HCT116 (cell line): ENCODE data around the gene WDR20. TPM values are rescaled to one million over a fixed set of nuclear protein-coding genes. Genes with fewer than 3 reads are reported as not detected.

Source experiments
- ATAC-seq: fragments of 200-7000 bp; cut with Tn5 transposase; 2 replicates; pipeline ENCODE4 v1.9.1; 2020; ENCODE audit warnings: mild to moderate bottlenecking, moderate library complexity
- BruUV-seq: library from RNA; stranded (reverse); fragments of 400-500 nt; replicated peaks from 2 replicates; lab custom pipeline; 2021; lab: Mats Ljungman, UMichigan
- CTCF ChIA-PET: fragments of 300-600 bp; sonication (Branson Sonifier 250); formaldehyde crosslinking; loops from one replicate; lab custom pipeline; 2021; ENCODE audit warnings: antibody characterized with exemption; lab: Charles Lee
- POLR2A ChIA-PET: fragments of 300-600, 350-600 bp; sonication (Branson Sonifier 250); formaldehyde crosslinking; loops from one replicate; lab custom pipeline; 2021; ENCODE audit warnings: antibody characterized with exemption; lab: Charles Lee
- RAD21 ChIA-PET, 2 experiments: fragments of 300-600 bp; sonication (Branson Sonifier 250); formaldehyde crosslinking; loops; one replicate each; lab custom pipeline; 2023; ENCODE audit warnings: low total read pairs in 2 of 2; ENCODE audit not compliant: uncharacterized antibody in 2 of 2, unreplicated experiment in 2 of 2, low non-redundant PET in 1 of 2; lab: Charles Lee
- DNase-seq: peaks from one replicate; pipeline ENCODE4 v3.0.0-alpha.2; 2010; ENCODE audit warnings: low read depth, low spot score
- H2AFZ ChIP-seq: fragments of 200-600 bp; shearing (Covaris generic), sonication (generic); 2 replicates; pipeline ENCODE4 v1.6.1; 2017; ENCODE audit warnings: low read depth, mixed run types, mixed read lengths, antibody characterized with exemption, low read length; ENCODE audit not compliant: poor library complexity, severe bottlenecking
- H3K27ac ChIP-seq: 2 replicates; pipeline ENCODE4 v1.5.1; 2012; ENCODE audit warnings: low read depth, low read length
- H3K27me3 ChIP-seq: fragments of 200-600 bp; sonication (generic); 2 replicates; pipeline ENCODE4 v1.6.1; 2016; ENCODE audit warnings: mixed run types, low read length, mixed read lengths; ENCODE audit not compliant: insufficient read depth
- H3K36me3 ChIP-seq, 2 experiments: fragments of 200-500 bp in 1 of 2; fragments of 200-600 bp in 1 of 2; sonication (Bioruptor generic) in 1 of 2; sonication (generic) in 1 of 2; 2 replicates each; pipeline versions ENCODE4 v1.5.1 to v1.6.1; 2014 to 2016; ENCODE audit warnings: low read length in 2 of 2, inconsistent platforms in 1 of 2, mixed read lengths in 1 of 2, mixed run types in 1 of 2; ENCODE audit not compliant: insufficient read depth in 2 of 2, control insufficient read depth in 1 of 2
- H3K4me1 ChIP-seq, 2 experiments: fragments of 200-600 bp in 1 of 2; sonication (generic) in 1 of 2; 2 replicates each; pipeline versions ENCODE4 v1.5.1 to v1.6.1; 2012 to 2017; ENCODE audit warnings: low read length in 2 of 2, inconsistent platforms in 1 of 2, mild to moderate bottlenecking in 1 of 2, mixed read lengths in 1 of 2, mixed run types in 1 of 2, moderate library complexity in 1 of 2; ENCODE audit not compliant: insufficient read depth in 2 of 2, control insufficient read depth in 1 of 2
- H3K4me2 ChIP-seq: fragments of 200-600 bp; sonication (generic); 2 replicates; pipeline ENCODE4 v1.6.1; 2017; ENCODE audit warnings: mixed run types, low read length, mixed read lengths
- H3K4me3 ChIP-seq, 2 experiments: fragments of 200-600 bp in 1 of 2; sonication (generic) in 1 of 2; replicated peaks in 1 of 2; 2 replicates each; pipeline ENCODE4 v1.5.1; 2011 to 2016; ENCODE audit warnings: low read length in 2 of 2, control low read depth in 1 of 2, low read depth in 1 of 2, mild to moderate bottlenecking in 1 of 2, mixed read lengths in 1 of 2, mixed run types in 1 of 2
- H3K79me2 ChIP-seq: fragments of 200-600 bp; sonication (generic); 2 replicates; pipeline ENCODE4 v1.6.1; 2017; ENCODE audit warnings: mild to moderate bottlenecking, mixed run types, low read length, moderate library complexity, mixed read lengths; ENCODE audit not compliant: insufficient read depth
- H3K9ac ChIP-seq: fragments of 200-600 bp; sonication (generic); 2 replicates; pipeline ENCODE4 v1.6.1; 2016; ENCODE audit warnings: low read length, mixed read lengths
- H3K9me2 ChIP-seq: fragments of 200-600 bp; sonication (generic), shearing (Covaris generic); 2 replicates; pipeline ENCODE4 v1.6.1; 2017; ENCODE audit warnings: mixed run types, mild to moderate bottlenecking, moderate library complexity; ENCODE audit not compliant: insufficient read depth
- H3K9me3 ChIP-seq, 2 experiments: fragments of 200-500 bp in 1 of 2; fragments of 200-600 bp in 1 of 2; sonication (Bioruptor generic) in 1 of 2; sonication (generic) in 1 of 2; 2 replicates each; pipeline ENCODE4 v1.6.1; 2014 to 2017; ENCODE audit warnings: low read length in 2 of 2, mixed read lengths in 2 of 2, inconsistent platforms in 1 of 2, low read depth in 1 of 2, mild to moderate bottlenecking in 1 of 2, mixed run types in 1 of 2, moderate library complexity in 1 of 2; ENCODE audit not compliant: control insufficient read depth in 1 of 2, insufficient read depth in 1 of 2
- H4K20me1 ChIP-seq: fragments of 200-600 bp; sonication (generic), shearing (Covaris generic); 2 replicates; pipeline ENCODE4 v1.6.1; 2017; ENCODE audit warnings: mixed run types, mild to moderate bottlenecking, moderate library complexity; ENCODE audit not compliant: insufficient read depth
- CTCF ChIP-seq, 3 experiments: fragments of 200-600 bp in 1 of 3; sonication (generic) in 1 of 3; IDR thresholded peaks in 2 of 3; conservative IDR thresholded peaks in 1 of 3; 2 replicates each; pipeline ENCODE4 v1.5.1; 2012 to 2017; ENCODE audit warnings: low read depth in 2 of 3, low read length in 2 of 3, antibody characterized with exemption in 1 of 3, borderline replicate concordance in 1 of 3, control low read depth in 1 of 3, mild to moderate bottlenecking in 1 of 3, mixed read lengths in 1 of 3, mixed run types in 1 of 3, moderate library complexity in 1 of 3; ENCODE audit not compliant: insufficient read depth in 1 of 3
- ELF1 ChIP-seq: IDR thresholded peaks from 2 replicates; pipeline ENCODE4 v1.6.1; 2012; ENCODE audit warnings: low read depth, borderline replicate concordance
- JUND ChIP-seq: IDR thresholded peaks from 2 replicates; pipeline ENCODE4 v1.6.1; 2012
- RAD21 ChIP-seq: IDR thresholded peaks from 2 replicates; pipeline ENCODE4 v1.6.1; 2012; ENCODE audit warnings: low read depth, mild to moderate bottlenecking
- SIN3A ChIP-seq: IDR thresholded peaks from 2 replicates; pipeline ENCODE4 v1.6.1; 2012; ENCODE audit warnings: low read depth
- SP1 ChIP-seq: IDR thresholded peaks from 2 replicates; pipeline ENCODE4 v1.6.1; 2012; ENCODE audit warnings: low read depth
- YY1 ChIP-seq: IDR thresholded peaks from 2 replicates; pipeline ENCODE4 v1.6.1; 2011; ENCODE audit warnings: low read length, low read depth, moderate library complexity, mild to moderate bottlenecking; ENCODE audit not compliant: insufficient replicate concordance; ENCODE audit errors: extremely low read depth
- ZFX ChIP-seq: fragments of 450-650 bp; IDR thresholded peaks from 2 replicates; pipeline ENCODE4 v1.6.1; 2017
- intact Hi-C: fragments of 100-400 bp; cut with micrococcal nuclease; formaldehyde crosslinking; loops from 2 replicates; pipeline ENCODE4 v1.10.0; 2022
- total RNA-seq: library from RNA; stranded (reverse); gene quantifications from one replicate; pipeline ENCODE4 v1.2.1, GENCODE V29; 2021; ENCODE audit not compliant: unreplicated experiment

The WDR20 gene
- total RNA-seq, 1 experiment from 2014 or later: 21.1 TPM

DNA sequence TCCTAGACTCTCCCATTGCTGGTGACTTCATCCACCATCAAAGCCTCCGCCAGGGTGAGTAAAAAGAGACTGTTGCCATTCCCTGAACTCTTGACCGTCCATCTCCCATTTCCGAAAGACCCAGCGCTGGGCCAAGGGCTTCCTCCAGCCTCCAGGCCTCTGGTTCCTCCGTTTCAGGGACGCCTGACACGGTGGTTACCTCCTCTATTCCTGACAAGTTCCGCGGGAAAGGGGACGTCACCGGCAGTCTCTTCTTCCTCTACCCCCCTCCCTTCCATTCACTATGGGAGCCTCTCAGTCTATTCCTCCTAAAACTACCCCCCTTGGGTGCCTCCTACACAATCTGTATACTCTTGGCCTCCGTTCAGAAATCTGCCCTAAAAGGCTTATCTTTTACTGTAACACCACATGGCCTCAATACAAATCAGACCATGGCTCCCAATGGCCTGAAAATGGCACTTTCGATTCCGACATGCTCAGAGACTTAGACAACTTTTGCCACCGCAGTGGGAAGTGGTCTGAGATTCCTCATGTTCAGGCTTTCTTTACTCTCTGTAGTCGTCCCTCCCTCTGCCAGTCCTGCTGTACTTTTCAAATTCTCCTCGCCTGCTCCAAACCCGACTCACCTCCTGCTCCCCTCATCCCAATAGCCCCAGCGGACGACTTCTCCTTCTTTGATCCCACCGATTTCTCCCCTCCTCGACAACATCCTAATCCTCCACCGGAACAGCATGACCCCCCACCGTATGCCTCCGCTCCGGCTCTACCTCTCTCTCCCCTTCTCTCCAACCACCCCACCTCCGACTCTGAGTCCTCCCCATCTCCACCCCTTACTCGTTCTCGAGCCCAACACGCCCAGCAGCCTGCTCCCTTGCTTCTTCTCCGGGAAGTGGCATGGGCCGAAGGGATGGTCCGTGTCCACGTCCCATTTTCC, 94.9 kb downstream of the WDR20 start:
- no peaks in the 10 kb centered on the region for H3K27me3 ChIP-seq
- no peak overlapping the region for H3K27ac ChIP-seq
- no peaks in the 10 kb centered on the region for H3K9me3 ChIP-seq
- peaks cover 0 to 9% of the 10 kb centered on the region in 2 experiments; a peak in 2 of 4 replicates for H3K4me1 ChIP-seq
- intact Hi-C loops: loop anchor here (1.0 kb wide), 1 partner anchor 80 kb away; no protein-coding TSS in a partner anchor
- no peak for TF ChIP-seq RAD21
- TF ChIP-seq YY1: no peak
- TF ChIP-seq SP1: no peak
- TF ChIP-seq ELF1: no peak
- no peak for TF ChIP-seq SIN3A
- TF ChIP-seq ZFX: no peak
- no peak for TF ChIP-seq JUND
- TF ChIP-seq CTCF (IDR thresholded peaks at IDR 0.05 in 2 of 3, conservative IDR thresholded peaks at IDR 0.05 in 1 of 3; ENCODE audit: borderline replicate concordance in 1 of 3, insufficient read depth in 1 of 3, low read depth in 2 of 3, low read length in 2 of 3): no peak
- TF ChIP-seq, all 23 proteins: peak for 0
- Histone ChIP-seq H3K79me2 (no peaks in the 10 kb centered on the region), H3K4me2 (peak overlapping the region; percentile 15; the same call in 1 of the 2 replicates), H4K20me1 (no peaks in the 10 kb centered on the region), H3K9ac (no peak overlapping the region), H3K36me3 (no peaks in the 10 kb centered on the region), H3K4me3 (no peak overlapping the region), H3K9me2 (no peaks in the 10 kb centered on the region), H2AFZ (no peak overlapping the region)
- DNase-seq (no peak), ATAC-seq (peak; percentile 18; the same call in 1 of the 2 replicates)
- ChIA-PET POLR2A (no interaction called here), CTCF (interaction anchor here (0.6 kb wide), 1 partner anchor 72 kb away, joined by 3 read pairs; no protein-coding TSS in a partner anchor), RAD21 (no interaction called here)
- no TSS peak for BruUV-seq
